Neural progenitor cell (in vitro differentiated cells): ENCODE data around the gene MYCBP. TPM values are rescaled to one million over a fixed set of nuclear protein-coding genes. Genes with fewer than 3 reads are reported as not detected.

Experiments
- DNase-seq: peaks from one replicate; pipeline ENCODE4 v3.0.0-alpha.2; 2016; ENCODE audit warnings: low spot score
- H2AFZ ChIP-seq: fragments of 200-600 bp; sonication (generic); replicated peaks from 2 replicates; pipeline ENCODE4 v1.6.1; 2016; ENCODE audit warnings: antibody characterized with exemption
- H3F3A ChIP-seq: fragments of 200-600 bp; sonication (generic); 2 replicates; pipeline ENCODE4 v1.6.1; 2016; ENCODE audit warnings: antibody characterized with exemption, low read depth
- H3K27ac ChIP-seq: fragments of 200-600 bp; sonication (generic); 2 replicates; pipeline ENCODE4 v1.5.1; 2016; ENCODE audit warnings: mild to moderate bottlenecking
- H3K27me3 ChIP-seq: fragments of 200-600 bp; sonication (generic); 2 replicates; pipeline ENCODE4 v1.6.1; 2016; ENCODE audit warnings: mild to moderate bottlenecking, moderate library complexity
- H3K36me3 ChIP-seq: fragments of 200-600 bp; sonication (generic); 2 replicates; pipeline ENCODE4 v1.5.1; 2016
- H3K4me1 ChIP-seq: fragments of 200-600 bp; sonication (generic); 2 replicates; pipeline ENCODE4 v1.6.1; 2016; ENCODE audit warnings: mixed run types
- H3K4me2 ChIP-seq: fragments of 200-600 bp; sonication (generic); 2 replicates; pipeline ENCODE4 v1.6.1; 2016
- H3K4me3 ChIP-seq: fragments of 200-600 bp; sonication (generic); 2 replicates; pipeline ENCODE4 v1.5.1; 2016
- H3K79me2 ChIP-seq: fragments of 200-600 bp; sonication (generic); 2 replicates; pipeline ENCODE4 v1.6.1; 2016; ENCODE audit warnings: low read depth
- H3K9ac ChIP-seq: fragments of 200-600 bp; sonication (generic); 2 replicates; pipeline ENCODE4 v1.6.1; 2016
- H3K9me3 ChIP-seq: fragments of 200-600 bp; sonication (generic); 2 replicates; pipeline ENCODE4 v1.5.1; 2016; ENCODE audit warnings: low read depth
- H4K20me1 ChIP-seq: fragments of 200-600 bp; sonication (generic); 2 replicates; pipeline ENCODE4 v1.6.1; 2016; ENCODE audit warnings: low read depth
- H3K27ac Mint-ChIP-seq: 3 replicates; pipeline ENCODE4 v1.8.0; 2021; ENCODE audit warnings: mixed read lengths
- H3K27me3 Mint-ChIP-seq: 2 replicates; pipeline ENCODE4 v1.8.0; 2022; ENCODE audit warnings: low read depth, mild to moderate bottlenecking, inconsistent platforms, moderate library complexity, mixed read lengths; ENCODE audit not compliant: insufficient read depth
- H3K36me3 Mint-ChIP-seq: 3 replicates; pipeline ENCODE4 v1.8.0; 2021; ENCODE audit warnings: mixed read lengths
- H3K4me1 Mint-ChIP-seq: 3 replicates; pipeline ENCODE4 v1.8.0; 2021; ENCODE audit warnings: mixed read lengths
- H3K4me3 Mint-ChIP-seq: 3 replicates; pipeline ENCODE4 v1.8.0; 2021; ENCODE audit warnings: mild to moderate bottlenecking, moderate library complexity, mixed read lengths
- H3K9me3 Mint-ChIP-seq: 3 replicates; pipeline ENCODE4 v1.8.0; 2020; ENCODE audit warnings: mixed read lengths
- EZH2 ChIP-seq: fragments of 200-600 bp; sonication (generic); IDR thresholded peaks from 2 replicates; pipeline ENCODE4 v1.6.1; 2017; ENCODE audit warnings: antibody characterized with exemption, mild to moderate bottlenecking, moderate library complexity
- EZH2phosphoT487 ChIP-seq: fragments of 200-600 bp; sonication (generic); IDR thresholded peaks from 2 replicates; pipeline ENCODE4 v1.6.1; 2017; ENCODE audit warnings: antibody characterized with exemption
- total RNA-seq: library from RNA; depleted of rRNA; stranded (reverse); fragments of >200 nt; gene quantifications from 2 replicates; pipeline ENCODE4 v1.2.3, GENCODE V29; 2015; ENCODE audit warnings: low replicate concordance
- TF ChIP-seq, protein P1 (sequence below): fragments of 200-600 bp; sonication (generic); IDR thresholded peaks from 2 replicates; pipeline ENCODE4 v1.5.1; 2017; ENCODE audit warnings: antibody characterized with exemption, mild to moderate bottlenecking

MYCBP gene, protein sequence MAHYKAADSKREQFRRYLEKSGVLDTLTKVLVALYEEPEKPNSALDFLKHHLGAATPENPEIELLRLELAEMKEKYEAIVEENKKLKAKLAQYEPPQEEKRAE
- total RNA-seq: 32.7 and 36.5 TPM in 2 replicates

DNA sequence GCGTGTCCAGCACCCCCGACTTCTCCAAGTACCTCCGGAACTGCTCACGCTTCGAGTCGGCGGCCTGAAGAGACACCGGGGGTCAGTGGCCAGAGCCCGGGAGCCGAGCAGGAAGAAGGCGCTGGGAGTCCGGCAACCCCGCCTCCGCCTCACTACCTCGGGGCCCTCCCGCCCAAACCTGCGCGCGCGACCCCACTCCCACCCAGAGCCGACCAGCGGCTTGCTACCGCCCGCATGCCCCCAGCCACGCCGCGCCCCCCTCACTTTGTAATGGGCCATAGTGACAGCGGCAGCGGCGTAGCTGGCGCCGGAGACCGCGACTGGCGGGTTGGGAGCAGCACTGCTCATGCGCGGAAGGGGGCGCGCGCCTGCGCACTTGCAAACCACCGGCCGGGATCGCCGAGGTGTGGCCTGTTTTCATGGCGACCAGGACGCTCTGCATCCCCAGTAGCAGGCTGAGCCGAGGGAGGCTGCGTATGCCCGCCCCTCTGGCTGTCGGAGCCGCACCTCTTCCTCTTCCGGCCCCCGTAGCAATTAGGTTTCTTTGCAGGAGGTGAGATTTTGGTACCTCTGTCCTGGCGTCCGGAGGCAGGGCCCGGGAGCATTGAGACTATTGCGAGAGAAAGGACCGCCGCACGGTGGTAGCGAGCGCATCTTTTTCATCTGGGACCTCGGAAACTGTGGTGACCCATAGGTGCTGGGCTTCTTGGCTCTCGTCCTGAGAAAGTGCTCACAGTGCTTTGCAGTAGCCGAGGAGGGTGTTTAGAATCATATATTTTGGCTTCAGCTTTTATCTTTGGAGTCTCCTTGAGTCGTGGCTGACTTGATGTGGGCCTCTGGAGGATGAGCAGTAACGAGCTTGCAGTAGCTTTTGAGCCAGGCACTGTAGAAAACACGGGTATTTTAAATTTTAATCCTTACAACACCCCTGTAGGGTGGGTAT, at the start of gene MYCBP:
Gene MYCBP, minus strand, starts transcription at position 322 of the 943 bp plus-strand sequence. Its CDS starts 43 bp downstream, at position 279.
- Histone ChIP-seq H3K4me2 (peak within 1 kb of the TSS; percentile 99), H3K36me3 (no peaks in the 10 kb centered on the region), H3K79me2 (peaks cover 34% of the 10 kb centered on the region), H3K27ac (no peak within 1 kb of the TSS), H3K9me3 (no peaks in the 10 kb centered on the region), H3K27me3 (no peaks in the 10 kb centered on the region), H3F3A (peaks cover 13% of the 10 kb centered on the region), H4K20me1 (peaks cover 12% of the 10 kb centered on the region), H2AFZ (peak within 1 kb of the TSS; percentile 84), H3K4me3 (peak within 1 kb of the TSS; percentile 71), H3K4me1 (peaks cover 9% of the 10 kb centered on the region), H3K9ac (peak within 1 kb of the TSS; percentile 25)
- H3K27me3 Mint-ChIP-seq: no peaks in the 10 kb centered on the region
- peak within 1 kb of the TSS; percentile 96 for H3K4me3 Mint-ChIP-seq
- DNase-seq: peak; percentile 98
- peaks cover 18% of the 10 kb centered on the region for H3K4me1 Mint-ChIP-seq
- peak within 1 kb of the TSS; percentile 74 for H3K27ac Mint-ChIP-seq
- H3K36me3 Mint-ChIP-seq: peaks cover 4% of the 10 kb centered on the region
- TF ChIP-seq EZH2 (no peak), EZH2phosphoT487 (no peak)
- TF ChIP-seq, protein P1, sequence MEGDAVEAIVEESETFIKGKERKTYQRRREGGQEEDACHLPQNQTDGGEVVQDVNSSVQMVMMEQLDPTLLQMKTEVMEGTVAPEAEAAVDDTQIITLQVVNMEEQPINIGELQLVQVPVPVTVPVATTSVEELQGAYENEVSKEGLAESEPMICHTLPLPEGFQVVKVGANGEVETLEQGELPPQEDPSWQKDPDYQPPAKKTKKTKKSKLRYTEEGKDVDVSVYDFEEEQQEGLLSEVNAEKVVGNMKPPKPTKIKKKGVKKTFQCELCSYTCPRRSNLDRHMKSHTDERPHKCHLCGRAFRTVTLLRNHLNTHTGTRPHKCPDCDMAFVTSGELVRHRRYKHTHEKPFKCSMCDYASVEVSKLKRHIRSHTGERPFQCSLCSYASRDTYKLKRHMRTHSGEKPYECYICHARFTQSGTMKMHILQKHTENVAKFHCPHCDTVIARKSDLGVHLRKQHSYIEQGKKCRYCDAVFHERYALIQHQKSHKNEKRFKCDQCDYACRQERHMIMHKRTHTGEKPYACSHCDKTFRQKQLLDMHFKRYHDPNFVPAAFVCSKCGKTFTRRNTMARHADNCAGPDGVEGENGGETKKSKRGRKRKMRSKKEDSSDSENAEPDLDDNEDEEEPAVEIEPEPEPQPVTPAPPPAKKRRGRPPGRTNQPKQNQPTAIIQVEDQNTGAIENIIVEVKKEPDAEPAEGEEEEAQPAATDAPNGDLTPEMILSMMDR: no peak
- H3K9me3 Mint-ChIP-seq: no peaks in the 10 kb centered on the region

DNA sequence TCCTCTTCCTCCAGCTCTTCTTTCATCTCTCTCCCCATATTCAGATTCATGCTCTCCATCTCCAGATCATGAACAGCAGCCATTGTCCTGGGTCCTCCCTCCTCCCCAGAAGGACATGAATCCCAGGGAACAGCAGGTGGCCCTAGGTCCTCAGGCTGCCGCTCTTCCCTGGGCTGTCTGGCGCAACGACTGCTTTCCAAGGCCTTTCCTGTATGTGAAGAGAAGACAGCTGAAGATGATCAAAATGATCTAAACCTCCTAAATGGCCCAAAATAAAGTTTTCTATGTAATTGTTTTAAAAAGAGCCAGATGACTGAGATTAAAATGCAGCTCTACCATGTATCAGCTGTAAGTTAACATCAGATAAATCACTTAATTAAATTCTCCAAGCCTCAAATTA, 46.0 kb upstream of the MYCBP start:
- H3K9ac ChIP-seq: no peak overlapping the region
- no peaks in the 10 kb centered on the region for H4K20me1 ChIP-seq
- no peaks in the 10 kb centered on the region for H3K36me3 ChIP-seq
- no peak overlapping the region for H3K4me2 ChIP-seq
- H2AFZ ChIP-seq: no peak overlapping the region
- no peak overlapping the region for H3K27ac Mint-ChIP-seq
- no peaks in the 10 kb centered on the region for H3K27me3 ChIP-seq
- no peaks in the 10 kb centered on the region for H3F3A ChIP-seq
- TF ChIP-seq, protein P1: no peak
- no peak for TF ChIP-seq EZH2
- TF ChIP-seq EZH2phosphoT487: no peak
- peaks cover 4% of the 10 kb centered on the region for H3K4me1 Mint-ChIP-seq
- H3K4me1 ChIP-seq: no peaks in the 10 kb centered on the region
- DNase-seq: no peak
- no peaks in the 10 kb centered on the region for H3K9me3 ChIP-seq
- H3K27me3 Mint-ChIP-seq: peaks cover 2% of the 10 kb centered on the region
- no peak overlapping the region for H3K4me3 Mint-ChIP-seq
- H3K27ac ChIP-seq: no peak overlapping the region
- no peaks in the 10 kb centered on the region for H3K36me3 Mint-ChIP-seq
- no peak overlapping the region for H3K4me3 ChIP-seq
- H3K79me2 ChIP-seq: no peaks in the 10 kb centered on the region
- H3K9me3 Mint-ChIP-seq: no peaks in the 10 kb centered on the region

DNA sequence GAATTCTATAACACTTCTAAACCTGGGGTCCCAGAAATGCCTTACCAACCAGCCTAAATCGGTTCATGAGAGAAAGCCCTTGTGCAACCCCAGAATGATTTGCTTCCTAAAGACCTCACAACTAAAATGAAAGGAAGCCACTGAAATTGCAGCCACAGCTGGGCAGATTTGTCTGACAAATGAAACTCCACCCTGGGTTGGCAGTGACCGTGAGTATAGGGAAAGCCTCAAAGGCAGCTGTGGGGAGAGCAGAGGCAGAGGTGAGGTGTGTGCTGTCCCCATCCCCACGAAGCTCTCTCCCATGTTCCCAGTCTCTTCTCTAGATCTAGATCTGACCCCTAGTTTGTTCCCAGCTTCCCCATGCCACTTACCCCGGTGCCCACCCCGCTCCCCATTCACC, 45.4 kb upstream of the MYCBP start:
- Histone ChIP-seq H3K9ac (no peak overlapping the region), H3K36me3 (no peaks in the 10 kb centered on the region), H2AFZ (no peak overlapping the region), H3K4me3 (no peak overlapping the region), H3K27ac (no peak overlapping the region), H3F3A (no peaks in the 10 kb centered on the region), H3K4me2 (no peak overlapping the region), H3K4me1 (no peaks in the 10 kb centered on the region), H3K9me3 (no peaks in the 10 kb centered on the region), H3K79me2 (no peaks in the 10 kb centered on the region), H4K20me1 (no peaks in the 10 kb centered on the region), H3K27me3 (no peaks in the 10 kb centered on the region)
- H3K4me1 Mint-ChIP-seq: peaks cover 4% of the 10 kb centered on the region
- H3K4me3 Mint-ChIP-seq: no peak overlapping the region
- peaks cover 2% of the 10 kb centered on the region for H3K27me3 Mint-ChIP-seq
- H3K9me3 Mint-ChIP-seq: no peaks in the 10 kb centered on the region
- no peak for TF ChIP-seq EZH2
- no peak for TF ChIP-seq EZH2phosphoT487
- TF ChIP-seq, protein P1: no peak
- H3K36me3 Mint-ChIP-seq: no peaks in the 10 kb centered on the region
- no peak for DNase-seq
- no peak overlapping the region for H3K27ac Mint-ChIP-seq
